Mammary epithelial cell (primary cell): ENCODE data around the gene HMG20A.

Source experiments
- EZH2 ChIP-seq: IDR thresholded peaks from 2 replicates; pipeline ENCODE4 v1.6.1; 2012; ENCODE audit warnings: low read length, inconsistent platforms, borderline replicate concordance
- TF ChIP-seq, protein P1 (sequence below), 2 donors: IDR thresholded peaks in 1 of 2; conservative IDR thresholded peaks in 1 of 2; 2 replicates each; pipeline ENCODE4 v1.5.1; 2011 to 2012; ENCODE audit warnings: inconsistent platforms in 2 of 2, low read length in 2 of 2, mild to moderate bottlenecking in 2 of 2, control low read depth in 1 of 2, low read depth in 1 of 2; ENCODE audit not compliant: insufficient read depth in 1 of 2; ENCODE audit errors: extremely low read depth in 1 of 2

DNA sequence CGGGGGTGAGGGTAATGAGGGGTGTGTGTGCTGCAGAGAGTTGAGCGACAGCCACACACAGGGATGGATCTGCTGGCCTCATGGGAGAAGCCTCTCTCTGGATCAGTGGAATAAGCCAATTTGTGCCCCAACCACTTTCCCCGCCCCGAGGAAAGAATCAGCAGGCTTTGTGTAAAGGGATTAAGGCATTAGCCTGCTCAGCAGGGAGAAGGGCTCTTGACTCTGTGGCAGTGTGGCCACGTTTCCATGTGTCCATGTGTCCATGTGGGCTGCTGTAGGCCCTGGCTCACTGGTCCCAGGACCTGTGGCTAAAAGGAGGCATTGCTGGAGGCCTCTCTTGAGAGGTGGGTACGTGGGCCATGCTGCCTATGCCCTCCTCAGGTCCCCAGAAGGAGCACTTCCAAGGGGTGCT is 104.7 kb downstream of the HMG20A start:
- TF ChIP-seq, protein P1, sequence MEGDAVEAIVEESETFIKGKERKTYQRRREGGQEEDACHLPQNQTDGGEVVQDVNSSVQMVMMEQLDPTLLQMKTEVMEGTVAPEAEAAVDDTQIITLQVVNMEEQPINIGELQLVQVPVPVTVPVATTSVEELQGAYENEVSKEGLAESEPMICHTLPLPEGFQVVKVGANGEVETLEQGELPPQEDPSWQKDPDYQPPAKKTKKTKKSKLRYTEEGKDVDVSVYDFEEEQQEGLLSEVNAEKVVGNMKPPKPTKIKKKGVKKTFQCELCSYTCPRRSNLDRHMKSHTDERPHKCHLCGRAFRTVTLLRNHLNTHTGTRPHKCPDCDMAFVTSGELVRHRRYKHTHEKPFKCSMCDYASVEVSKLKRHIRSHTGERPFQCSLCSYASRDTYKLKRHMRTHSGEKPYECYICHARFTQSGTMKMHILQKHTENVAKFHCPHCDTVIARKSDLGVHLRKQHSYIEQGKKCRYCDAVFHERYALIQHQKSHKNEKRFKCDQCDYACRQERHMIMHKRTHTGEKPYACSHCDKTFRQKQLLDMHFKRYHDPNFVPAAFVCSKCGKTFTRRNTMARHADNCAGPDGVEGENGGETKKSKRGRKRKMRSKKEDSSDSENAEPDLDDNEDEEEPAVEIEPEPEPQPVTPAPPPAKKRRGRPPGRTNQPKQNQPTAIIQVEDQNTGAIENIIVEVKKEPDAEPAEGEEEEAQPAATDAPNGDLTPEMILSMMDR (conservative IDR thresholded peaks at IDR 0.05 in 1 of 2, IDR thresholded peaks at IDR 0.05 in 1 of 2; ENCODE audit: extremely low read depth in 1 of 2, insufficient read depth in 1 of 2, low read depth in 1 of 2, low read length in 2 of 2), result no peak
- no peak for TF ChIP-seq EZH2
